ENCODE data around the gene PATL1.

DNA sequence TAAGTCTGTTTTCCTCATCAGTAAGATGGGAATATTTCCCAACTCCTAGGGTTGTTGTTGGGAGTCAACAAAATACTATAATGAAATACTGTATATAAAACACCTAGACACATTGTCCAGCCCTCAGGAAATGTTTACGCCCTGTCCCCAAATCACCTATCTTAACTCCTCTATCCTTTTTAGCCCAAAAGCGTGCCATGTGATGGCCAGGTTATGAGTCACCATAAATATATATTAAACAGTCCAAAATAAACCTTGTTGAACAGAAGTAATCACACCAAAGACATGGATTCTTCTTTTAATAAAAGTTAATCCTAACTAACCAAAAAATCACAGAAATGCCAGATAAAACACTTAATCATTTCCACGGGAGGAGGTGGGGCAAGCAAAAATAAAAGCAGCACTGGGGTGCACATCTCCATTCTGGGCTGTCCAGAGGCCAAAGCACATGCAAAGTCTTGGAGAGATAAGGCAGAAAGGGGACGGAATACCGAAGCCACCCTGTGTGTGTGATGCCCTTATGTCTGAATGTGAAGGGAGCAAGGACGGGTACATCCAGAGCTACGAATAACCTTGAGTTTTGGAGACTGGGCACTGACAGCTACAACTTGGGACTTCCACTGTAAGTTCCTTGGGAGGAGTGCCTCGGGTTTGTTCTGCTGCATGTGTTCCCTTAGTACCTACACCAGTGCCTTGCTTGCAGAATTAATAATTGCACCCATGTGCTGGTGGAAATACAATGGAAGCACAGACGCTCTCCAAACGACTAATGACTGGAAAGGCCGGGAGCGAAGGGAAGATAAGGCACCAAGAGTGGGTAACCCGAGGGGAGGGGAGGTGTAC, 54.3 kb downstream of the PATL1 start:
- TF ChIP-seq POLR2A (IDR thresholded peaks at IDR 0.05; ENCODE audit: low read depth, low read length): no peak; the same call in 1 of the 2 replicates
- no peak for TF ChIP-seq POLR2AphosphoS5 (IDR thresholded peaks at IDR 0.05; ENCODE audit: low read depth, low read length)
